OCI-LY1 (cell line): ENCODE data around the gene LYPD1.

Experiments
- EZH2 ChIP-seq: fragments of 200-600 bp; sonication (generic), shearing (Covaris generic); IDR thresholded peaks from 2 replicates; pipeline ENCODE4 v1.8.0; 2017; ENCODE audit warnings: borderline replicate concordance, mixed run types, mild to moderate bottlenecking, antibody characterized with exemption, low read length, moderate library complexity, mixed read lengths
- TF ChIP-seq, protein P1 (sequence below): fragments of 200-600 bp; sonication (generic), shearing (Covaris generic); IDR thresholded peaks from 2 replicates; pipeline ENCODE4 v1.5.1; 2017; ENCODE audit warnings: mild to moderate bottlenecking, antibody characterized with exemption, low read length, moderate library complexity, mixed read lengths

DNA sequence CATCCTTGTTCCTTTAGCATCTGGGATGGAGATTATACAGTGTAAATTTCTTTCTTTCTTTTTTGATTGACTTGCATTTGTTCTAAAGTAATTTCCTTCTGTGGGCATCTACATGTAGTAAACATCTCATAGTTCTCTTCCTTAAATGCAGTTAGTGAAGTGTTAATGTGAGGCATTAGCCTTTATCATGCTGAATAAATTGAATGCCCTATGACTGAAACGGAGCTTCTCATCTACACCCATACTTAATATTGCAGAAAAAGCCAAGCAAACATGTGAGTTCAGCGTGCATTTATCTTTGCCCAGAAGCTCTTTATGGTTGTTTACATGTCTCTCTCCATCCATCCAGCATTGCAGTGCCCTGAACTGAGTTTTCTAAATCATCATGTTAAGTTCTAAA lies 58.3 kb downstream of the LYPD1 start:
- TF ChIP-seq, protein P1, sequence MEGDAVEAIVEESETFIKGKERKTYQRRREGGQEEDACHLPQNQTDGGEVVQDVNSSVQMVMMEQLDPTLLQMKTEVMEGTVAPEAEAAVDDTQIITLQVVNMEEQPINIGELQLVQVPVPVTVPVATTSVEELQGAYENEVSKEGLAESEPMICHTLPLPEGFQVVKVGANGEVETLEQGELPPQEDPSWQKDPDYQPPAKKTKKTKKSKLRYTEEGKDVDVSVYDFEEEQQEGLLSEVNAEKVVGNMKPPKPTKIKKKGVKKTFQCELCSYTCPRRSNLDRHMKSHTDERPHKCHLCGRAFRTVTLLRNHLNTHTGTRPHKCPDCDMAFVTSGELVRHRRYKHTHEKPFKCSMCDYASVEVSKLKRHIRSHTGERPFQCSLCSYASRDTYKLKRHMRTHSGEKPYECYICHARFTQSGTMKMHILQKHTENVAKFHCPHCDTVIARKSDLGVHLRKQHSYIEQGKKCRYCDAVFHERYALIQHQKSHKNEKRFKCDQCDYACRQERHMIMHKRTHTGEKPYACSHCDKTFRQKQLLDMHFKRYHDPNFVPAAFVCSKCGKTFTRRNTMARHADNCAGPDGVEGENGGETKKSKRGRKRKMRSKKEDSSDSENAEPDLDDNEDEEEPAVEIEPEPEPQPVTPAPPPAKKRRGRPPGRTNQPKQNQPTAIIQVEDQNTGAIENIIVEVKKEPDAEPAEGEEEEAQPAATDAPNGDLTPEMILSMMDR: no peak
- no peak for TF ChIP-seq EZH2
